ENCODE results near the gene MEF2C.
A peak's percentile ranks its signal among the peaks of the same experiment; 100 is the strongest.

MEF2C gene

GRCh38 chr5:88740604-88741185 is 142.3 kb downstream of the MEF2C start:
- DNase-seq (ENCODE audit: insufficient read length) (no peak), FAIRE-seq (no peak)
- TF ChIP-seq TAF1 (IDR thresholded peaks at IDR 0.05; ENCODE audit: borderline replicate concordance, low read depth, low read length), result no peak
- TF ChIP-seq POLR2A (IDR thresholded peaks at IDR 0.05; ENCODE audit: low read depth, low read length), result no peak
- TF ChIP-seq POLR2AphosphoS5 (IDR thresholded peaks at IDR 0.05; ENCODE audit: low read depth, low read length), result no peak

GRCh38 chr5:88736494-88736893 is 146.5 kb downstream of the MEF2C start:
- TF ChIP-seq POLR2AphosphoS5 (IDR thresholded peaks at IDR 0.05; ENCODE audit: low read depth, low read length) (peak; percentile 54), TAF1 (IDR thresholded peaks at IDR 0.05; ENCODE audit: borderline replicate concordance, low read depth, low read length) (no peak), POLR2A (IDR thresholded peaks at IDR 0.05; ENCODE audit: low read depth, low read length) (peak; percentile 51)
- FAIRE-seq (peak; percentile 76), DNase-seq (ENCODE audit: insufficient read length) (no peak)

GRCh38 chr5:88734983-88735382 is 148.0 kb downstream of the MEF2C start:
- peak; percentile 85 for FAIRE-seq
- TF ChIP-seq POLR2AphosphoS5 (IDR thresholded peaks at IDR 0.05; ENCODE audit: low read depth, low read length), result no peak
- TF ChIP-seq TAF1 (IDR thresholded peaks at IDR 0.05; ENCODE audit: borderline replicate concordance, low read depth, low read length), result no peak
- no peak for TF ChIP-seq POLR2A (IDR thresholded peaks at IDR 0.05; ENCODE audit: low read depth, low read length)
- no peak for DNase-seq (ENCODE audit: insufficient read length)

GRCh38 chr5:88734191-88734640 is 148.8 kb downstream of the MEF2C start:
- TF ChIP-seq POLR2AphosphoS5 (IDR thresholded peaks at IDR 0.05; ENCODE audit: low read depth, low read length) (0 out of 2 replicates have a peak, but pooled peaks have one; percentile 21), POLR2A (IDR thresholded peaks at IDR 0.05; ENCODE audit: low read depth, low read length) (0 out of 2 replicates have a peak, but pooled peaks have one; percentile 26), TAF1 (IDR thresholded peaks at IDR 0.05; ENCODE audit: borderline replicate concordance, low read depth, low read length) (no peak)
- DNase-seq (ENCODE audit: insufficient read length) (no peak), FAIRE-seq (peak; percentile 88)

- TF ChIP-seq POLR2AphosphoS5 (IDR thresholded peaks at IDR 0.05; ENCODE audit: low read depth, low read length) (no peak), POLR2A (IDR thresholded peaks at IDR 0.05; ENCODE audit: low read depth, low read length) (no peak), TAF1 (IDR thresholded peaks at IDR 0.05; ENCODE audit: borderline replicate concordance, low read depth, low read length) (no peak)
- FAIRE-seq, result no peak
- DNase-seq (ENCODE audit: insufficient read length), result no peak
Measured at GRCh38 chr5:88732862-88733261, 150.1 kb downstream of the MEF2C start.

GRCh38 chr5:88732181-88732633 is 150.8 kb downstream of the MEF2C start:
- DNase-seq (ENCODE audit: insufficient read length) (no peak), FAIRE-seq (peak; percentile 98)
- TF ChIP-seq POLR2AphosphoS5 (IDR thresholded peaks at IDR 0.05; ENCODE audit: low read depth, low read length) (no peak; the same call in 1 of the 2 replicates), POLR2A (IDR thresholded peaks at IDR 0.05; ENCODE audit: low read depth, low read length) (no peak; the same call in none of the 2 replicates), TAF1 (IDR thresholded peaks at IDR 0.05; ENCODE audit: borderline replicate concordance, low read depth, low read length) (peak; percentile 20; the same call in 1 of the 2 replicates)

GRCh38 chr5:88729829-88730182 is 153.2 kb downstream of the MEF2C start:
- DNase-seq (ENCODE audit: insufficient read length) (no peak), FAIRE-seq (peak; percentile 30)
- no peak for TF ChIP-seq POLR2A (IDR thresholded peaks at IDR 0.05; ENCODE audit: low read depth, low read length)
- no peak for TF ChIP-seq TAF1 (IDR thresholded peaks at IDR 0.05; ENCODE audit: borderline replicate concordance, low read depth, low read length)
- no peak for TF ChIP-seq POLR2AphosphoS5 (IDR thresholded peaks at IDR 0.05; ENCODE audit: low read depth, low read length)

- TF ChIP-seq TAF1 (IDR thresholded peaks at IDR 0.05; ENCODE audit: borderline replicate concordance, low read depth, low read length) (no peak), POLR2AphosphoS5 (IDR thresholded peaks at IDR 0.05; ENCODE audit: low read depth, low read length) (no peak), POLR2A (IDR thresholded peaks at IDR 0.05; ENCODE audit: low read depth, low read length) (no peak)
- peak; percentile 76 for FAIRE-seq
Measured at GRCh38 chr5:88729084-88729828, 153.7 kb downstream of the MEF2C start.

GRCh38 chr5:88727705-88728313 is 155.2 kb downstream of the MEF2C start:
- no peak for FAIRE-seq
- TF ChIP-seq POLR2AphosphoS5 (IDR thresholded peaks at IDR 0.05; ENCODE audit: low read depth, low read length) (no peak), TAF1 (IDR thresholded peaks at IDR 0.05; ENCODE audit: borderline replicate concordance, low read depth, low read length) (no peak), POLR2A (IDR thresholded peaks at IDR 0.05; ENCODE audit: low read depth, low read length) (no peak)
- DNase-seq (ENCODE audit: insufficient read length), result no peak

More at GRCh38 chr5:88729084-88729828, 153.7 kb downstream of the MEF2C start:
- DNase-seq (ENCODE audit: insufficient read length), result no peak

- TF ChIP-seq TAF1 (IDR thresholded peaks at IDR 0.05; ENCODE audit: borderline replicate concordance, low read depth, low read length) (no peak), POLR2AphosphoS5 (IDR thresholded peaks at IDR 0.05; ENCODE audit: low read depth, low read length) (no peak), POLR2A (IDR thresholded peaks at IDR 0.05; ENCODE audit: low read depth, low read length) (no peak)
- FAIRE-seq (no peak), DNase-seq (ENCODE audit: insufficient read length) (no peak)
Measured at GRCh38 chr5:88725454-88725853, 157.5 kb downstream of the MEF2C start.

GRCh38 chr5:88724201-88724600 is 158.8 kb downstream of the MEF2C start:
- FAIRE-seq (no peak), DNase-seq (ENCODE audit: insufficient read length) (no peak)
- TF ChIP-seq POLR2A (IDR thresholded peaks at IDR 0.05; ENCODE audit: low read depth, low read length) (no peak), TAF1 (IDR thresholded peaks at IDR 0.05; ENCODE audit: borderline replicate concordance, low read depth, low read length) (no peak), POLR2AphosphoS5 (IDR thresholded peaks at IDR 0.05; ENCODE audit: low read depth, low read length) (no peak)
